GM21515 (cell line): ENCODE measurements around the gene EMC8.

ENCODE experiments used
- ATAC-seq: cut with Tn5 transposase; IDR thresholded peaks from one replicate; pipeline ENCODE4 v1.9.1; 2021; ENCODE audit not compliant: unreplicated experiment

The EMC8 gene

DNA sequence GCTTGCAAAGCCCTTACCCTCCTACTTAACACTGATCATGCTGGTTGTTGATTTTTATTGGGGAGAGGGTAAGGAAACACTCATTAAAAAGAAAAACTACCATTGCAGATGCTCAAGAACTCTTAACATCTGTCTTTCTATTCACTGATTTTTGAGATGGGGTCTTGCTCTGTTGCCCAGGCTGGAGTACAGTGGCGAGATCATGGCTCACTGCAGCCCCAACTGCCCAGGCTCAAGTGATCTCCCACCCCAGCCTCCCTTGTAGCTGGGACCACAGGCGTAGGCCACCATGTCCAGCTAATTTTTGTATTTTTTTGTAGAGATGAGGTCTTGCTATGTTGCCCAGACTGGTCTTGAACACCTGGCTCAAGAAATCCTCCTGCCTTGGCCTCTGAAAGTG, 14.5 kb downstream of the EMC8 start:
- ATAC-seq: no peak

- ATAC-seq: no peak
Measured at GRCh38 chr16:85783441-85783840, 15.9 kb downstream of the EMC8 start.

DNA sequence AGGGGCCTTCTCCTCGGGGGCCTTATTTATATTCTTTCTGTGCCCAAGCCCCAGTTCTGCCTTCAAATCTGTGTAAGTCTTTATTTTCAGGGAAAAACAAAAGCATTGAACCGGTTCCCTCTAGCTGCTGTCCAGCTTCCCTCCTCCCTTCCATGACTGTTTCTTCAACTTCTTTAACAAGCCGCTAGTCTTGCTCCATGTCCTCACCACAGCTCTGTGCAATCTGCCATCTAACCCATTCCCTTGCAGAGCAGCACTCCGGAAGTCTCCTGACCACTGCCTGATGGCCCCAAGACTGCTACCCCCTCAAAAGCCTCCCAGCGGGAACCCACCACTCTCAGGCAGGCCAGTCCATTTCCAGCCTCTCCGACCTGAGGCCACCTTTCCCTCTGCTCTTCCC, 16.9 kb downstream of the EMC8 start:
- no peak for ATAC-seq

DNA sequence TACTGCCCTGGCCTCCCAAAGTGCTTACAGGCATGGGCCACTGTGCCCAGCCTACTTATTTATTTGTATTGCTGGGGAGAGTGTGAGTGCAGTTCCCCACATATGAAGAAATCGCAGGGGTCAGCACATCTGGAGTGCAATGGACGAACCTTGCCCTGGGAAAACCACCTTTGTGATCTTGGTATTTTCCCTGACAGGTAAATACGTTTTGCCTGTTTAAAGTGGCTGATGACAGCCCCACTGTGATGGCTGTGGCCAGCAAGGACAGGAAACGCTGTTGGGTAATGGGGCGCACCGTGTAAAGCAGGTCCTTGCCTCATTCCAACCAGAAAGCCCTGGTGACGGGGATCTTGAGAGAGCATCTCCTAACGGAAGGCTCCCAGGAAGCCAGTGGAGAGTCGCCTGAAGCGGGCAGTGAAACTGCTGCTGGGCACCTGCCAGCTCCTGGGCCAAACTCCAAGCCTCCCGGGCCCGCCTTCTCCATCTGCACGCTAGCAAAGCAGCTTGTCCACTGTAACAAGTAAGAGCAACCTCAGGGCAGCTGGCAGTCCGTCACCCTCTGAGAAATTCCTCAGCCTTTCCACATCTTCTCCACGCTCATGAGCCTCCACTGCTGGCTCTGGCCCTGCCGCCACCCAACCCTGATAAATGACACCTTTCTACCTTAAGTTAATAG, 17.5 kb downstream of the EMC8 start:
- ATAC-seq: no peak

DNA sequence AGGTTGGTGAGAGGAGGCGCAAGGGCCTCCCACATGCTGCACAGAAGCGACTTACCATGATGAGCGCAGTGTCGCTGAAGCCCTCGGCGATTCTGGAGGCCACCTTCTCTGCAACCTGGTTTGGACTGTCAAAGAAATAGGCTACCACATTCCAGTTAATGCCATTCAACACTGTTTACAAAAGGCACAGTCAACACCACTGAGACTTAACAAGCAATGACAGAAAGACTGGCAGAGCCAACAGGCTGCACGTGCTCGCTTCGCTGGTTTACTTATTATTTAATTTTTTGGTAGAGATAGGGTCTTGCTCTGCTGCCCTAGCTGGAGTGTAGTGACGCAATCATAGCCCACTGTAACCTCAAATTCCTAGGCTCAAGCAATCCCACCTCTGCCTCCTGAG, 18.2 kb downstream of the EMC8 start:
- ATAC-seq: no peak

DNA sequence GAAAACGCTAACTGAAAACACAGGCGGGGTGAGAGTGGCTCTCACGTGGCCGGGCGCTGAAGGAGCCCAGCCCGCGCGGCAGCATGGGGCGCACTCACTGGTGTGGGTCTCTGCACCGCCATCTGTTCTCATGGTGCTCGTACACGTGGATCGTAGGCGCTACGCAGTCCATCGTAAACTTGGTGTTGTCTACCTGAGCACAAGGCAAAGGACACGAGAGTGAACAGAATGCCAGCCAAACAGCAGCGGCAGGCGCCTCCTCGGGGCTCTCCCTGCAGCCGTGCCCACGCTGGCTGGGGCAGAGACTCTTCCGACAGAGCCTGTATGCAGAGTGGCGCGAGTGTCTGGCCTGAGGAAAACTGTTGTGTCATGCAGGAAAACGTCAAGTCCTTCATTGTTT, 19.1 kb downstream of the EMC8 start:
- ATAC-seq: no peak

DNA sequence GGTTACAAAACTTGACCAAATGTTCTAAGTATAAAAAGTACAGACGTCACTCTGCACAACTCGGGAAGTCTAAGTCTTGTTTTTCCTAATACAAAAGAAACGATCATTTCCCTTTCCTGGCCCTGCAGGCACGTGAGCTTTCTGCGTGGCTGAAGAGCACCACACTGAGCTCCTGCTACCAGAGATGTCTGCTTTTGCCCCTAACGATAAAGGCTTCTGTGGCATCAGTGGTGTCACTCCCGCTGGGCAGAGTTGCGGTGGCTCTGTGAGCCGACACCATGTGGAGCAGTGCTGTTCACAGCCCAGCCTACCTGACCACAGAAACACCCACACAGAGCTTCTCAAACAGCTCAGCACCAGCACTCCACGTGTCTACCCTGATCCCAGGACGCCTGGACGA, 20.5 kb downstream of the EMC8 start:
- no peak for ATAC-seq

DNA sequence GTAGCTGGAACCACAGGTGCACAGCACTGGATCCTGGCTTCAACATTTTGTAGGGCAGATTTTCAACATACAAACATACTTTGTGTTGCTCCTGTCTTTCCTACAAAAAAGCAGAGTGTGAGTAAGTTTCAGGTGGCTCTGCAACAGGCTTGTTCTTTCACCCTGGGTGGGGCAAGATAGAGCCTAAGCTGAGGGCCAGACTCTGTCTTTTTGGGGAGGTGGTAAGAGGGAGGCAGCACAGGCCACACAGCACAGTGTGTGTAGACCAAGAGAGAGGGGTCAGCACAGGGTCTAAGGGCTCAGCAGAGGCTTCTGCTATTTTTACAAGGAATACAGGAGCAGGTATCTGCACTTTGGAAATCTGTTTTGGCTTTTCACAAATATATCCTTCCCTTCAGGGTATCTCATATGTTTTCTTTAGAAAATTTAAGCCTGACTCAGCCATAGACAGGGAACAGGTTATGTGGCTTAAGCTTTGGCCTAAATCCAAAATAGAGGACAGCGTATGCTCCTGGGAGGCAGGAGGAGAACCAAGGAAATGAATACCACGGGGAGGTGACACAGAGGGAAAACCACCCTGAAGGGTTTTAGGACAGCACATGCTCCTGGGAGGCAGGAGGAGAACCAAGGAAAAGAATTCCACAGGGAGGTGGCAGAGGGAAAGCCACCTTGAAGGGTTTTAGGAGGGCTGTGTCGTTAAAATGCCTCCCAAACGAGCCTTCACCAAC, 21.6 kb downstream of the EMC8 start:
- no peak for ATAC-seq

DNA sequence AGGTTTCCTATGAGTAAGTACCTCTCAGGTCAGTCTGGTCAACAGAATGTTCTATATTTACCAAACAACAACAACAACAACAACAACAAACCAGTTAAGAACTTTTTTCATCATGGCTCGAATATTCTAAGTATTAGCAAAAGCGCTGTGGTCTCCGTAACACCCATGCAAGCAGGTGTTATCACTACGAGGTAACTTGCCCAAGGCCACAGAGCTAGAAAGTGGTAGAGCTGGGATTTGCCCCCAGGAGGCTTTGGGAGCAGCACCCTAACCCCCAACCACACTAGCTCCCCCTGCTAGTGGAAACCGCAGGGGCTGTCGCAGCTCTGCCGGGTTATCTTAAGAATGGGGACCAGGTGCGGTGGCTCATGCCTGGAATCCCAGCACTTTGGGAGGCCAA, 24.5 kb downstream of the EMC8 start:
- ATAC-seq: no peak

DNA sequence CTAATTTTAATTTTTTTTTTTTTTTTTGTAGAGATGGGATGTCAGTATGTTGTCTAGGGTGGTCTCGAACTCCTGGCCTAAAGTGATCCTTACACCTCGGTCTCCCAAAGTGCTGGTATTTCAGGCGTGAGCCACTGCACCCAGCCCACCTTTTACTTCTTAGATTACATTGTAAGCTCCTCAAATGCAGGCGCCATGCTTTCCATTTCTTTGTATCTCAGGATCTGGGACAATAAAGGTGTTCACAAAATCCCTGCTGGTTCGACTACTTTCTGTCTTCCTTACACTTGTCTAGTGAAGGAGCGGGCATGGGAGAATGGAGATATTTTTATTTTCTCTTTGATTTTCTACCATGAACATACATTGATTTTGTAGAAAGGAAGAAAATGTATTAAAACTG, 25.2 kb downstream of the EMC8 start:
- no peak for ATAC-seq

DNA sequence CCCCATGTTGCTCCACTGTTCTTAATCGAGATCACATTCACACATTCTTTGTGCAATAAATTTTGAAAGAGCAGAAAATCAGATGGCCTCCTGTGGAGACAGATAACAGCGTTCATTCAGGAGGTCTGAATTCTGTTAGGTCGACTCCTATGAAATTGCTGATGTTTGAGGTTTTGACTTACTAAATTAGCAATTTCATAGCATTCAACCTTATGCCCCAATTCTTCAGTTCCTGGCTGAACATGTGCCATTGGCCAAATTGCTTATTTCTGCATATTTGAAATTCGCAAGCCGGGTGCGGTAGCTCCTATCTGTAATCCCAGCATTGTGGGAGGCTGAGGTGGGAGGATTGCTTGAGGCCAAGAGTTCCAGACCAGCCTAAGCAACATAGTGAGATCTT, 26.3 kb downstream of the EMC8 start:
- no peak for ATAC-seq

DNA sequence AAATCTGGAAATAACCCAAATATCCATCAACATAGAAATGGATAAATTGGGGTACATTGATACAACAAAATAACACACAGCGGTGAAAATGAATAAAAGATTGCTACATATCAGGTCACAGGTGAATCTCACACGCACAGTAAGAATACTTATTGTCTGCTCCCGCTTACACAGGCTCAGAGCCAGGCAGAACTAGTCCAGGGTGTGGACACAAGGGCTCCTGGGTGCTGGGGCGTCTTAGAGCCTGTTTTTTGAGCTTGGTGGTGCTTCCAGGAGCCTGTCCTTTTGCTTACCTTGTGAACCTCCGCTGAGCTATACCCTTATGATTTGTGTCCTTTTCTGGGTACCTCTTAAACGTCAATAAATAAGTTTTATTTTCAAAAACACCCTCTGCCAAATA, 28.6 kb downstream of the EMC8 start:
- no peak for ATAC-seq

GRCh38 chr16:85768199-85768598, 31.1 kb downstream of the EMC8 start:
- no peak for ATAC-seq

DNA sequence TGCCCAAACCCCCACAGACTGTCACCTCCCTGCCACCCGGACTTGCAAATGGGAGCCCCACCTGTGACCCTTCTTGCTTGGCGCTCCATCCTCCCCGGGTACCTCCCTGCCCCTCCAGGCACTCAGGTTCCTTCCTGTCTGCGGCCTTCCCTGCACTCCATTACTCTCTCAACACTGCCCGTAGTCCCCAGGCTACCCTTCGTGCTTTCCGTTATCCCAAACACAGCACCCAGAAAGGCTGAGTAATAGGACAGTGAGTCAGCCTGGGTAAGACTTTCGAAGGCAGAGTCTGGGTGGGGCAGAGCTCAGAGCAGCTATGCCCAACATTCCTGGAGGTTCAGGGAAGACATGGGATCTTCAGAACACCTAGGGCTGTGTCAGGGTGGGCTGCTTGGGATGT, 31.8 kb downstream of the EMC8 start:
- no peak for ATAC-seq

DNA sequence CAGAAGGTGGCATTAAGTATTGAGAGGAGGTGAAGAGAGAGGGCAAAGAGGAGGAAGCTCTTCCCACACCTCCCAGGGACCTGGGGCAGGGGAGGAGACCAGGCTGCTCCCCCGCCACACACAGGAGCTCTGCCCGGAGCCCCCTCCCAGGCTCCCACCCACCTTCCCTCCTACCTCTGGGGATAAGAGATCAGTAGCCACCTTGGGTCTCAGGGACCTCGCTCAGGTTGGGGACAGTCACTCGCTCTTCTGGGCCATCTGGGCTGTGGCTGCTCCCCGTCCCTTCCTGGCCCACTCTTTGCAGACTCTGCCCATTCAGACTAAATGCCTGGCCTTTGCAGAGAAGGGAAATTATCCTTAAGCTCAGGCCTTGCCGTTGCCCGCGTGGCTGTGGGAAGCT, 33.6 kb downstream of the EMC8 start:
- ATAC-seq: no peak

DNA sequence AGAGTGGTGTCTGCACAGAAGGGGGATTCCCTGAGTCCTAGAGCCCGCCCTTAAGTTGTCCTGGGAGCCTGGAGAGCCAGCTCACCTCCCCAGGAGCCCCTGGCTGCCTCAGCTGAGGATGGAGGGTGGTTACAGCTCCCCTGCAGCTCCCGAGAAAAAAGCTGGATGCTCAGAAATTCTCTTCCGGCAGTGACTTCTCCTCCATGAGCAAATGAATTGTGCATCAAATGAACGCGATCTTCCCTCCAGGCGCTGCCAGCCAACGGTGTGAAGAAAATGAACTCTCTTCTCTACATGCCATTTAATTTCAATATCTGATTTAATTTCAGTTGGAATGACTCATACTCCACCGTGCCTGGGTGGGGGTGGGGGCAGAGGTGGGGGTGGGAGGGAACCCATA, 34.1 kb downstream of the EMC8 start:
- ATAC-seq: no peak

- no peak for ATAC-seq
Measured at GRCh38 chr16:85763616-85764015, 35.7 kb downstream of the EMC8 start.

DNA sequence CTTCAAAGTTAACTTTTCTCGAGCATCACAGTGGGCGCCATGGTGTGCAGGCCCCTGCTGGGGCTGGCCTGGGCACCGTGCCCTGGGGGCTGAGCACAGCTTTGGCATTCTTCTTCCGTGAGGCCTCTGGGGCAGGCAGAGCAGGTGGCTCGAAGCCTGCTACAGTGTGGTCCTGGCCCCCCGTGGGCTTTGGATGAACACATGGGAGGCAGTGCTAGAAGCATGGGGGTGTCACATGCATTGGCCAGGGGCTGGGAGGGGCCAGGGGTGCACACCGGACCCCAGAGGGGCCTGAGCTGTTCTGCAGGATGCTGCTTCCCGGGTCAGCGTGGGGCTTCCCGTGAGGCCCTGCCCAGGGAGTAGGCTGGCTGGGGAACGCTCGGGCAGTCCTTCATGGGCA, 36.4 kb downstream of the EMC8 start:
- no peak for ATAC-seq

DNA sequence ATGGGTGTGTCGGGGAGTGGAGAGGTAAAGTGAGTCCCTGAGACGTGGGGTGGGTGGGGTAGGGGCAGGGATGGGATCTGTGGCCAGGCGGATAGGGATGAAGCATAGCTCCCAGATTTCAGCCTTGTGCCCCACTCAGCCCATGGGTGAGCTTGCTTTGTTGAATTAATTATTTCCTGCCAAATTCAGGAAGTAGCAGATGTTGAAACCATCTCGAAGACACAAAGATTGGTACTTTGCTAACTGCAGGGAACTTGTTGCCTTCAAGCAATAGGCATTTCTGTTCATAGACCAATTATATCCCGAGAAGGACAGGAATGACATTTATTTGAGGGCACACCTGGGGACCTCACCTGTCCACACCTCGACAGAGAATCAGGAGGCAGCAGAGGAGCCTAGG, 37.5 kb downstream of the EMC8 start:
- ATAC-seq: no peak

GRCh38 chr16:85759631-85760419, 39.5 kb downstream of the EMC8 start:
- ATAC-seq: no peak

DNA sequence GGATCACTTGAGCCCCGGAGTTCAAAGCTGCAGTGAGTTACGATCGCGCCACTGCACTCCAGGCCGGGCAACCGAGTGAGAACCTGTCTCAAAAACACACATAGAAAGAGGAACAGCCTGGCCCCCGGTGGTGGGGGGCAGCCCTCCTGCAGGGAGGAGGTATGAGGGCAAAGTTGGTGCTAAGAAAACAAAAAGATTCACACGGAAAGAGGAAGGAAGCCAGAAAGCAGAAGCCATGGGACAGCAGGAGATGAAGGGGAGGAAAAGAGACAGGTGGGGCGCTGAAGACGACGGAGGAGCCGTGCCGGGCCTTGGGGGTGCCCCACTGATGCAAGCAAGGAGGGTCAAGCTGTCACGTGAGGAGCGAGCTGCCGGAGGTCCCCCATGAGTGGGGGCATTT, 40.2 kb downstream of the EMC8 start:
- ATAC-seq: no peak

DNA sequence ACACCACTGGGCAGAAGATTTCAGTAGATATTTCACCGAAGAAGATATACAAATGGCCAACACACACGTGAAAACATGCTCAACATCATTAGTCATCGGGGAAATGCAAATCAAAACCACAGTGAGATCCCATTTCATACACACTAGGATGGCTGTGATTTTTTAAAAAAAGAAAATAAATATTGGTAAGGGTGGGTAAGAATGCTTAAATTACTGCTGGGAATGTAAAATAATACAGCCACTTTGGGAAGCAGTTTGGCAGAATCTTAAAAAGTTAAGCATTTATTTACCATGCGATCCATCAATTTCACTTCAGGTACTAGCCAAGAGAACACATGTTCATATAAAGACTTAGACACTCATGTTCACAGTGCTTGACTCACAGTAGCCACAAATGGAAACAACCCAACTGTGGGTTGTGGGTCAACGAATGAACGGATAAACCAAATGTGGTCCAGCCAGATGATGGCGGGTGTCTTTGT, 42.0 kb downstream of the EMC8 start:
- no peak for ATAC-seq
